Measurements from ENCODE around the gene TLX2. TPM values are rescaled to one million over a fixed set of nuclear protein-coding genes. Genes with fewer than 3 reads are reported as not detected.
A peak's percentile ranks its signal among the peaks of the same experiment; 100 is the strongest.

The TLX2 gene
- total and polyA plus RNA-seq, 2 of the 13 experiments (the other 11 are each of a cell fraction or from before 2014, with no cell fraction given): 0.05 to 0.20 TPM

DNA sequence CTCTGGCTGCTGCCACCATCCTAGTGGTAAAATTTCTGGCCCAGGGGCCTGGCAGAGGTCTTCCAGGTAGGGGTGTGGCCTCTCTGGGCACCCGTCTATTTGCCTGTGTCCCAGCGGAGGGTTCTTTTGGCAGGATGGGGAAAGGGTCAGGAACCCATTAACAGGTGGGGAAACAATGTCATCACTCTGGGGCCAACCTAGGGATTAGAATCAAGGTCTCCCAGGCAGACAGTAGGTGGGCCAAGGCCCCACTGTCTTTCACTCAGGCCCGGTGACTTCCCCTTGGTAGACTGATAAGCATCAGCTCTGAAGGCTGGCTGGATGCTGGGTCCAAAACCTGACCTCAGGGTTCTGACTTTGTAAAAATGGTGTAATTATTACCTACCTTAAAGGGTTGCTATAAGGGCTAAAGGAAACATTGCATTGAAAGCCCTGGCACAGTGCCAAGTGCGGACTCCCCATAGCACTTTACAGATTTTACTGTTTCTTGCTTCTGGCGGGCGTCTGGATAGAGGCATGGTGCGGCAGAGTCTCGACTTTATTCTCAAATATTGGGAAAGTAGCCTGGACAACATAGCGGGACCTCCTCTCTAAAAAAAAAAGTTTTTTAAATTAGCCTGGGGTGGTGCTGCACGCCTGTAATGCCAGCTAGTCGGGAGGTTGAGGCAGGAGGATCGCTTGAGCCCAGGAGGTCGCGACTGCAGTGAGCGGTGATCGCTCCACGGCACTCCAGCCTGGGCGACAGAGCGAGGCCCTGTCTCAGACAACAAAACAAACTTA lies 17.1 kb upstream of the TLX2 start (continued):
- TF ChIP-seq PITX1 (CRISPR knock-in tag; IDR thresholded peaks at IDR 0.05): peak; percentile 81
- no peak for TF ChIP-seq TBL1XR1 (IDR thresholded peaks at IDR 0.05; ENCODE audit: borderline replicate concordance, low read length, partially characterized antibody)
- TF ChIP-seq PHF5A (CRISPR knock-in tag; IDR thresholded peaks at IDR 0.05; ENCODE audit: low read depth, unreplicated experiment): peak; percentile 76
- TF ChIP-seq RARG (CRISPR knock-in tag; IDR thresholded peaks at IDR 0.05; ENCODE audit: low read depth): no peak
- TF ChIP-seq ZNF772 (CRISPR knock-in tag; IDR thresholded peaks at IDR 0.05): no peak
- TF ChIP-seq, protein P1, sequence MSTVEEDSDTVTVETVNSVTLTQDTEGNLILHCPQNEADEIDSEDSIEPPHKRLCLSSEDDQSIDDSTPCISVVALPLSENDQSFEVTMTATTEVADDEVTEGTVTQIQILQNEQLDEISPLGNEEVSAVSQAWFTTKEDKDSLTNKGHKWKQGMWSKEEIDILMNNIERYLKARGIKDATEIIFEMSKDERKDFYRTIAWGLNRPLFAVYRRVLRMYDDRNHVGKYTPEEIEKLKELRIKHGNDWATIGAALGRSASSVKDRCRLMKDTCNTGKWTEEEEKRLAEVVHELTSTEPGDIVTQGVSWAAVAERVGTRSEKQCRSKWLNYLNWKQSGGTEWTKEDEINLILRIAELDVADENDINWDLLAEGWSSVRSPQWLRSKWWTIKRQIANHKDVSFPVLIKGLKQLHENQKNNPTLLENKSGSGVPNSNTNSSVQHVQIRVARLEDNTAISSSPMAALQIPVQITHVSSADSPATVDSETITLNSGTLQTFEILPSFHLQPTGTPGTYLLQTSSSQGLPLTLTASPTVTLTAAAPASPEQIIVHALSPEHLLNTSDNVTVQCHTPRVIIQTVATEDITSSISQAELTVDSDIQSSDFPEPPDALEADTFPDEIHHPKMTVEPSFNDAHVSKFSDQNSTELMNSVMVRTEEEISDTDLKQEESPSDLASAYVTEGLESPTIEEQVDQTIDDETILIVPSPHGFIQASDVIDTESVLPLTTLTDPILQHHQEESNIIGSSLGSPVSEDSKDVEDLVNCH (CRISPR knock-in tag; IDR thresholded peaks at IDR 0.05): peak; percentile 10; the same call in 1 of the 2 replicates
- TF ChIP-seq ZKSCAN5 (CRISPR knock-in tag; IDR thresholded peaks at IDR 0.05): no peak
- no peak for TF ChIP-seq PAX8 (CRISPR knock-in tag; IDR thresholded peaks at IDR 0.05; ENCODE audit: borderline replicate concordance)
- TF ChIP-seq ZNF263 (CRISPR knock-in tag; IDR thresholded peaks at IDR 0.05): peak; percentile 33
- TF ChIP-seq ZFP37 (CRISPR knock-in tag; IDR thresholded peaks at IDR 0.05; ENCODE audit: borderline replicate concordance): no peak
- TF ChIP-seq HOXA3 (CRISPR knock-in tag; IDR thresholded peaks at IDR 0.05): peak; percentile 35; the same call in 1 of the 2 replicates
- no peak for TF ChIP-seq MAFG (CRISPR knock-in tag; IDR thresholded peaks at IDR 0.05)
- TF ChIP-seq SAP130 (CRISPR knock-in tag; IDR thresholded peaks at IDR 0.05; ENCODE audit: low read depth): peak; percentile 18
- TF ChIP-seq MIER3 (CRISPR knock-in tag; IDR thresholded peaks at IDR 0.05; ENCODE audit: borderline replicate concordance): no peak
- TF ChIP-seq TGIF2 (CRISPR knock-in tag; IDR thresholded peaks at IDR 0.05): peak; percentile 55; the same call in 1 of the 2 replicates
- TF ChIP-seq PRMT3 (CRISPR knock-in tag; IDR thresholded peaks at IDR 0.05; ENCODE audit: borderline replicate concordance, low read depth): no peak
- no peak for TF ChIP-seq ZNF558 (CRISPR knock-in tag; IDR thresholded peaks at IDR 0.05; ENCODE audit: borderline replicate concordance)
- TF ChIP-seq, protein P2, sequence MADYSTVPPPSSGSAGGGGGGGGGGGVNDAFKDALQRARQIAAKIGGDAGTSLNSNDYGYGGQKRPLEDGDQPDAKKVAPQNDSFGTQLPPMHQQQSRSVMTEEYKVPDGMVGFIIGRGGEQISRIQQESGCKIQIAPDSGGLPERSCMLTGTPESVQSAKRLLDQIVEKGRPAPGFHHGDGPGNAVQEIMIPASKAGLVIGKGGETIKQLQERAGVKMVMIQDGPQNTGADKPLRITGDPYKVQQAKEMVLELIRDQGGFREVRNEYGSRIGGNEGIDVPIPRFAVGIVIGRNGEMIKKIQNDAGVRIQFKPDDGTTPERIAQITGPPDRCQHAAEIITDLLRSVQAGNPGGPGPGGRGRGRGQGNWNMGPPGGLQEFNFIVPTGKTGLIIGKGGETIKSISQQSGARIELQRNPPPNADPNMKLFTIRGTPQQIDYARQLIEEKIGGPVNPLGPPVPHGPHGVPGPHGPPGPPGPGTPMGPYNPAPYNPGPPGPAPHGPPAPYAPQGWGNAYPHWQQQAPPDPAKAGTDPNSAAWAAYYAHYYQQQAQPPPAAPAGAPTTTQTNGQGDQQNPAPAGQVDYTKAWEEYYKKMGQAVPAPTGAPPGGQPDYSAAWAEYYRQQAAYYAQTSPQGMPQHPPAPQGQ (CRISPR knock-in tag; IDR thresholded peaks at IDR 0.05; ENCODE audit: borderline replicate concordance): no peak
- peak; percentile 13; the same call in 1 of the 2 replicates for TF ChIP-seq HMG20B (CRISPR knock-in tag; conservative IDR thresholded peaks at IDR 0.05)
- TF ChIP-seq ZBTB21 (CRISPR knock-in tag; IDR thresholded peaks at IDR 0.05): 0 out of 2 replicates have a peak, but pooled peaks have one; percentile 24
- no peak for TF ChIP-seq ZNF124 (CRISPR knock-in tag; IDR thresholded peaks at IDR 0.05)
- TF ChIP-seq, protein P3, sequence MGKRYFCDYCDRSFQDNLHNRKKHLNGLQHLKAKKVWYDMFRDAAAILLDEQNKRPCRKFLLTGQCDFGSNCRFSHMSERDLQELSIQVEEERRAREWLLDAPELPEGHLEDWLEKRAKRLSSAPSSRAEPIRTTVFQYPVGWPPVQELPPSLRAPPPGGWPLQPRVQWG (CRISPR knock-in tag; IDR thresholded peaks at IDR 0.05; ENCODE audit: borderline replicate concordance, low read depth): no peak
- TF ChIP-seq, protein P4, sequence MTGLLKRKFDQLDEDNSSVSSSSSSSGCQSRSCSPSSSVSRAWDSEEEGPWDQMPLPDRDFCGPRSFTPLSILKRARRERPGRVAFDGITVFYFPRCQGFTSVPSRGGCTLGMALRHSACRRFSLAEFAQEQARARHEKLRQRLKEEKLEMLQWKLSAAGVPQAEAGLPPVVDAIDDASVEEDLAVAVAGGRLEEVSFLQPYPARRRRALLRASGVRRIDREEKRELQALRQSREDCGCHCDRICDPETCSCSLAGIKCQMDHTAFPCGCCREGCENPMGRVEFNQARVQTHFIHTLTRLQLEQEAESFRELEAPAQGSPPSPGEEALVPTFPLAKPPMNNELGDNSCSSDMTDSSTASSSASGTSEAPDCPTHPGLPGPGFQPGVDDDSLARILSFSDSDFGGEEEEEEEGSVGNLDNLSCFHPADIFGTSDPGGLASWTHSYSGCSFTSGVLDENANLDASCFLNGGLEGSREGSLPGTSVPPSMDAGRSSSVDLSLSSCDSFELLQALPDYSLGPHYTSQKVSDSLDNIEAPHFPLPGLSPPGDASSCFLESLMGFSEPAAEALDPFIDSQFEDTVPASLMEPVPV (CRISPR knock-in tag; IDR thresholded peaks at IDR 0.05): 0 out of 2 replicates have a peak, but pooled peaks have one; percentile 59
- TF ChIP-seq ELF1 (CRISPR knock-in tag; IDR thresholded peaks at IDR 0.05): no peak
- 0 out of 2 replicates have a peak, but pooled peaks have one; percentile 13 for TF ChIP-seq ZNF577 (CRISPR knock-in tag; IDR thresholded peaks at IDR 0.05; ENCODE audit: borderline replicate concordance, low read depth)

All from HepG2 (cell line).